GM23248 (cell line): ENCODE measurements around the gene ARID5B.

Experiments
- EZH2 ChIP-seq: fragments of 200-600 bp; sonication (generic); IDR thresholded peaks from 2 replicates; pipeline ENCODE4 v1.6.1; 2018; ENCODE audit warnings: antibody characterized with exemption, mild to moderate bottlenecking; ENCODE audit not compliant: insufficient read depth, poor library complexity, severe bottlenecking
- EZH2phosphoT487 ChIP-seq: fragments of 200-600 bp; sonication (generic); IDR thresholded peaks from 2 replicates; pipeline ENCODE4 v1.6.1; 2018; ENCODE audit warnings: antibody characterized with exemption, moderate library complexity, mild to moderate bottlenecking, low read depth; ENCODE audit not compliant: insufficient read depth

- no peak for TF ChIP-seq EZH2
- no peak for TF ChIP-seq EZH2phosphoT487
Measured at GRCh38 chr10:62038609-62039190, 137.2 kb downstream of the ARID5B start.
